GM20000 (cell line): ENCODE data around the gene BRS3.

Experiments
- DNase-seq: peaks from one replicate; pipeline ENCODE4 v3.0.0; 2012; ENCODE audit warnings: low spot score
- TF ChIP-seq, protein P1 (sequence below): IDR thresholded peaks from 2 replicates; pipeline ENCODE4 v1.5.1; 2012; ENCODE audit warnings: mild to moderate bottlenecking, control low read depth; ENCODE audit errors: extremely low read depth, missing control alignments

Gene BRS3

DNA sequence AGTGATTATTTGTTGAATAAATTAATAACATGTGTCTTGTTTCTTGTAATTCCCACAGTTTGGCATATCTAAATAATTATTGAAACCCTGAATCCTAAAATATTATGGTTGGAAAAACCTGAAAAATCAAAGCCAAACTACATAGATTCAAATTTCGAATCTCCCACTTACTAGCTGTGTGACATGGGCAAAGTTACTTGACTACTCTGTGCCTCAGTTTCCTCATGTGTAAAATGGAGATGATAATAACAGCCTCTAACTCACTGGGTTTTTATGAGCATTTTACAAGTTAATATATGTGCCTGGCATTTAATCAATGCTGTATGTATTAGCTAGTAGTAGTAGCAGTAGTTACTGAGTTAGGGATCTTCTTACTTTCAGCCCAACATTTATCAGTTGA lies 34.6 kb upstream of the BRS3 start:
- TF ChIP-seq, protein P1, sequence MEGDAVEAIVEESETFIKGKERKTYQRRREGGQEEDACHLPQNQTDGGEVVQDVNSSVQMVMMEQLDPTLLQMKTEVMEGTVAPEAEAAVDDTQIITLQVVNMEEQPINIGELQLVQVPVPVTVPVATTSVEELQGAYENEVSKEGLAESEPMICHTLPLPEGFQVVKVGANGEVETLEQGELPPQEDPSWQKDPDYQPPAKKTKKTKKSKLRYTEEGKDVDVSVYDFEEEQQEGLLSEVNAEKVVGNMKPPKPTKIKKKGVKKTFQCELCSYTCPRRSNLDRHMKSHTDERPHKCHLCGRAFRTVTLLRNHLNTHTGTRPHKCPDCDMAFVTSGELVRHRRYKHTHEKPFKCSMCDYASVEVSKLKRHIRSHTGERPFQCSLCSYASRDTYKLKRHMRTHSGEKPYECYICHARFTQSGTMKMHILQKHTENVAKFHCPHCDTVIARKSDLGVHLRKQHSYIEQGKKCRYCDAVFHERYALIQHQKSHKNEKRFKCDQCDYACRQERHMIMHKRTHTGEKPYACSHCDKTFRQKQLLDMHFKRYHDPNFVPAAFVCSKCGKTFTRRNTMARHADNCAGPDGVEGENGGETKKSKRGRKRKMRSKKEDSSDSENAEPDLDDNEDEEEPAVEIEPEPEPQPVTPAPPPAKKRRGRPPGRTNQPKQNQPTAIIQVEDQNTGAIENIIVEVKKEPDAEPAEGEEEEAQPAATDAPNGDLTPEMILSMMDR = no peak
- DNase-seq = no peak

DNA sequence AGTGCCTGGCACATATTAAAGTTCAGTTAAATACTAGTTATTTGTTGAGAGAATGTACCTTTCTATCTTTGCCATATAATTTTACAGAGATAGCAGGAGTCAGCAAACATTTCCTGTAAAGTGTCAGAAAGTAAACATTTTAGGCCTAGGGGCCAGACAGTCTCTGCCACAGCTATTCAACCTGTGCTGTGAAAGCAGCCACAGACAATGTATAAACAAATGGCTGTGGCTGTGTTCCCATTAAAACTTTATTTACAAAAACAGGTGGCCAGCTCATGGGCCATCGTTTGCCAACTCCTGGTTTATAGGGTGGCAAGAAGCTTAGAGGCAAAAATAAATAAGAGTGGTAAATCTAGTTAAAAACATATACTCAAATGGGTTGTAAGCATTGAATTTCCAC lies 34.0 kb upstream of the BRS3 start:
- DNase-seq = no peak
- TF ChIP-seq, protein P1 = no peak

DNA sequence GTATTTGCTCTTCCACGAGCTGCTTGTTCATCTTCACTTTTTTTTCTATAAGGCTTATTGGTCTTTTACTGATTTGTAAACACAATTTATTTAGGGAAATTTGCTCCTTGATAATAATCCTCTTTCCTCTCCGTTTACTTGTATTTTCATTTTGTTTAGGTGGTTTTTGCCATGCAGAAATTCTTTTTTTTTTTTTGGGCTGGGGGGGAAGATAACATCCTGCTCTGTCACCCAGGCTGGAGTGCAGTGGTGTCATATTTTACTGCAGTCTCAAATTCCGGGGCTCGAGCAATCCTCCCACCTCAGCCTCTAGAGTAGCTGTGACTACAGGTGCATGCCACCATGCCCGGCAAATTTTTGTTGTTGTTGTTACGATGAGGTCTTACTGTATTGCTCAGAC lies 31.6 kb upstream of the BRS3 start:
- TF ChIP-seq, protein P1 = no peak
- DNase-seq = no peak

DNA sequence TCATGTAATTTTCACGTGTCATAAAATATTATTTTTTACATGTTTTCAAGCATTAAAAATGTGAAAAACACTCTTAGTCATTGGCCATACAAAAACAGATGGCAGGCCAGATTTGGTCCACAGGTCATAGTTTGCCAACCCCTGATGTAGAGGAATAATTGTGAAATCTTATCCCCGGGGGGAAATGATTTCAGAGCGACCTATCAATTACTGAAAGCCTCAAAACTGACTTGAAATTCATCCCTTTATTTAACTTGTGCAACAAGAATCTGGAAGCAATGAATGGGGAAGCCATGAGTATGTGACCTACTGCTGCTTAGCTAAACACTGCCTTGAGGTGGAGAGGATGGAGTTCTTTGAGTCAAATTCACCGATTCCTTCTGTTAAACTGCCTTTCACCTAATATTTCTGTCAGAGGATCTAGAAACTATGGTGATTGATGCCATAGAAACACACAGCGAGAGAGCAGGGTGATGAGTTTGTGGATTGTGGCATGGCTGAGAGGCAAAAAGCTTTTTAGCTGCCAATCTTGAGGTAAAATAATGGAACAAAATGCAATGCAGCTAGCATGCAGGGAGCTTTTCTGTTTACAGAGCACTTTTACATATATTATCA lies 30.3 kb upstream of the BRS3 start:
- DNase-seq = no peak
- TF ChIP-seq, protein P1 = no peak

DNA sequence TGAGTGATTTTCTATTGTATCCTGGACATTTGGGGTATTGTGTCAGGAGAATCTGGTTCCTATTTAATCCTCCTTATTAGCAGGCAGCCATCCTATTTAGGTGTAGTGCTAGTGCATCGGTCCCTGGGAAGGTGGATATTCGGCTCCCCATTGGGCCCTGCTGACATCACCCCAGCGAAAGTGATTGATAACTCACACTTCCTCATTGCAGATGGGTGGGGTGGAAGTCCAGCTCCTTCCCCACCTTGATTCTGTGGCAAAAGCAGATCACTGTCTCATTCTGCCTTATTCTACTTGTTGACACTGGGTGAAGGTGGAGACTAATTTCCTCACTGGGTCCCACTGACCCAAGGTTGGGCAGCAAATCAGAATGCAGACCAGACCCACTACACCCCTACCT lies 23.2 kb upstream of the BRS3 start:
- DNase-seq = no peak
- TF ChIP-seq, protein P1 = no peak

DNA sequence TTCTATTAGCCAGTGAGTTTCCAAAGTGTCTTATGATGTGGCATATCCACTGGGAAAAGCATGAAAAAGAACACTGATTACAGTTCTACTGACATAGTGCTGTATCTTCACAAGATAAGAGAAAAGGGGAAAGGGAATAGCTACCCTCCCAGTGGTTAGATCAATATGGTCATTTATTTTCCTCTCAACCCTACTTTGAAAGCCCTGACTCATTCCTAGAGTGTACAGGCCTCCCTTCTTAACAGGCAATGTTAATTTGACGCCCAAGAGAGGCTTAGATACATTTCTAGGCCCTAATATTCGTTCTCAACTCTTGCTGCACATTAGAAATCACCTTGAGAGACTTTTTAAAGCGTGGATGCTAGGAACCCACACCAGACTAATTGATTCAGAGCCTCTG lies 20.4 kb upstream of the BRS3 start:
- TF ChIP-seq, protein P1 = no peak
- DNase-seq = no peak

DNA sequence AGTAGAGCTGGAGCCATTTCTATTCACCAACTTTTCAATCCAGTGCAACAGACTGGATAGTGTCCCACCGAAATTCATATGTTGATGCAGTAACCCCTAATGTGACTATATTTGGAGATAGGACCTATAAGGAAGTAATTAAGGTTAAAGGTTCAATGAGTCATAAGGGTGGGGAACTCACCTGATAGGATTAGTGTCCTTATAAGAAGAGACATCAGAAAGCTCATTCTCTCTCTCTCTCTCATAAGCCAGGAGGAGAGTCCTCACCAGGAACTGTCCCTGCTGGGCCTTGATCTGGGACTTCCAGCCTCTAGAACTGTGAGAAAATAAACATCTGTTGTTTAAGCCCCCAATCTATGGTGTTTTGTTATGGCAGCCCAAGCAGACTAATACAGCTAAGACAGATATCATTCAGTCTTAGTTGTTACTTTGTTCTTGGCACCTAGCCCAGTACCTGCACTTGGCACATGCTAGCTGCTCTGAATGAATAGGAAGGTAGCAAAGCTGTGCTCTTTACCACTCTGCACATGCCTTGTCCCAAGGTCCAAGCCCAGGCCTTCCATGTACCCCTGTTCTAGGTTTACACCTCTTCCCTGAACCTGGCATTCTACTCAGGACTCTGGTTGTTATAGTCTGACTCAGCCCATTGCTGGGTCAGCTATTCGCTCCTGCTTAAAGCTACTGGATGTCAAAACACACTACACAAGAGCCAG lies 19.2 kb upstream of the BRS3 start:
- TF ChIP-seq, protein P1 = no peak
- DNase-seq = no peak
